Breast epithelium (tissue), 3 donors: Measurements from ENCODE around the gene MITF.

Experiments
- POLR2A ChIP-seq: fragments of 450-650 bp; IDR thresholded peaks from one replicate; pipeline ENCODE4 v1.6.1; 2016; ENCODE audit warnings: antibody characterized with exemption, mild to moderate bottlenecking, moderate library complexity
- POLR2AphosphoS5 ChIP-seq, 3 donors: sonication (generic); formaldehyde crosslinking; IDR thresholded peaks; one replicate each; pipeline ENCODE4 v1.6.1; 2017; ENCODE audit warnings: antibody characterized with exemption in 3 of 3
- TF ChIP-seq, protein P1 (sequence below), 3 donors: fragments of 450-650 bp; IDR thresholded peaks; one replicate each; pipeline ENCODE4 v1.5.1; 2016 to 2017; ENCODE audit warnings: antibody characterized with exemption in 3 of 3, mild to moderate bottlenecking in 3 of 3, moderate library complexity in 3 of 3

DNA sequence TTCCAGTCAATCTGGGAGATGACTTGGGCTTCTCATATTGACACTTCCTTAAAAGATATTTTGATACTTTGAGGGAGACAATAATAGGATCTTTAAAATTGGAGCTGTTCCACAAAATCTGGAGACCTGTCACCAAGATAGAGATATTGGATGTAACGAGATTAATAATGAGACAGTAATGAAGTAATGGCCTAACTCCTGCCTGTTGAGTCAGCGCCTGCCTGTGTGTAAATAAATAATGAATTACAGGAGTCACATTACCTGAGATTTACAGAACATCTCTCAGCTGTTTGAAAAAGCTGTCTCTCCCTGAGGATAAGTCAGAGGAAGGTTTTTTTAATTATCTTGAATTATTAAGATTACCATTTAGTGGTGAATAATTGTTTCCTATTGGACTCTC, 43.8 kb upstream of the MITF start:
- TF ChIP-seq, protein P1, sequence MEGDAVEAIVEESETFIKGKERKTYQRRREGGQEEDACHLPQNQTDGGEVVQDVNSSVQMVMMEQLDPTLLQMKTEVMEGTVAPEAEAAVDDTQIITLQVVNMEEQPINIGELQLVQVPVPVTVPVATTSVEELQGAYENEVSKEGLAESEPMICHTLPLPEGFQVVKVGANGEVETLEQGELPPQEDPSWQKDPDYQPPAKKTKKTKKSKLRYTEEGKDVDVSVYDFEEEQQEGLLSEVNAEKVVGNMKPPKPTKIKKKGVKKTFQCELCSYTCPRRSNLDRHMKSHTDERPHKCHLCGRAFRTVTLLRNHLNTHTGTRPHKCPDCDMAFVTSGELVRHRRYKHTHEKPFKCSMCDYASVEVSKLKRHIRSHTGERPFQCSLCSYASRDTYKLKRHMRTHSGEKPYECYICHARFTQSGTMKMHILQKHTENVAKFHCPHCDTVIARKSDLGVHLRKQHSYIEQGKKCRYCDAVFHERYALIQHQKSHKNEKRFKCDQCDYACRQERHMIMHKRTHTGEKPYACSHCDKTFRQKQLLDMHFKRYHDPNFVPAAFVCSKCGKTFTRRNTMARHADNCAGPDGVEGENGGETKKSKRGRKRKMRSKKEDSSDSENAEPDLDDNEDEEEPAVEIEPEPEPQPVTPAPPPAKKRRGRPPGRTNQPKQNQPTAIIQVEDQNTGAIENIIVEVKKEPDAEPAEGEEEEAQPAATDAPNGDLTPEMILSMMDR (IDR thresholded peaks at IDR 0.05) = no peak
- TF ChIP-seq POLR2A (no peak), POLR2AphosphoS5 (IDR thresholded peaks at IDR 0.05) (no peak)
